ENCODE data around the gene EFNA4. TPM values are rescaled to one million over a fixed set of nuclear protein-coding genes. Genes with fewer than 3 reads are reported as not detected.

Gene EFNA4
- total RNA-seq, 3 donors from 2014 or later (not counting 1 experiment from before 2014, with no cell fraction given): 4.6 to 6.8 (median 5.5) TPM

- peak; percentile 15 to 51 (median 24) for ATAC-seq
- Mint-ChIP-seq H3K27ac (peak overlapping the region; percentile 46 to 87), H3K9me3 (no peaks in the 10 kb centered on the region), H3K4me1 (peaks cover 28 to 44% of the 10 kb centered on the region in 2 donors), H3K36me3 (no peaks in the 10 kb centered on the region), H3K4me3 (peak overlapping the region; percentile 79), H3K27me3 (ENCODE audit: low read depth in 2 of 2) (peaks cover 14 to 22% of the 10 kb centered on the region in 2 donors)
- Histone ChIP-seq H3K4me3 (ENCODE audit: low read length) (peak overlapping the region; percentile 61), H3K27me3 (ENCODE audit: control insufficient read depth, insufficient read depth, low read length) (peaks cover 31% of the 10 kb centered on the region), H3K36me3 (ENCODE audit: control insufficient read depth, insufficient read depth, low read length) (no peaks in the 10 kb centered on the region), H3K4me1 (ENCODE audit: control insufficient read depth, insufficient read depth, low read length) (peaks cover 42% of the 10 kb centered on the region), H3K9me3 (ENCODE audit: control insufficient read depth, insufficient read depth, low read length) (no peaks in the 10 kb centered on the region), H3K27ac (ENCODE audit: low read length) (no peak overlapping the region)
- WGBS (ENCODE audit: insufficient coverage): 12% methylated on average over 23 of the region's 24 CpGs
- DNase-seq: peak; percentile 82 to 89
- TF ChIP-seq CTCF (IDR thresholded peaks at IDR 0.05): peak; percentile 99
- intact Hi-C loops (cut with micrococcal nuclease): no loop called here
These were observed 22.7 kb downstream of the EFNA4 start for GRCh38 chr1:155086128-155086741.

DNA sequence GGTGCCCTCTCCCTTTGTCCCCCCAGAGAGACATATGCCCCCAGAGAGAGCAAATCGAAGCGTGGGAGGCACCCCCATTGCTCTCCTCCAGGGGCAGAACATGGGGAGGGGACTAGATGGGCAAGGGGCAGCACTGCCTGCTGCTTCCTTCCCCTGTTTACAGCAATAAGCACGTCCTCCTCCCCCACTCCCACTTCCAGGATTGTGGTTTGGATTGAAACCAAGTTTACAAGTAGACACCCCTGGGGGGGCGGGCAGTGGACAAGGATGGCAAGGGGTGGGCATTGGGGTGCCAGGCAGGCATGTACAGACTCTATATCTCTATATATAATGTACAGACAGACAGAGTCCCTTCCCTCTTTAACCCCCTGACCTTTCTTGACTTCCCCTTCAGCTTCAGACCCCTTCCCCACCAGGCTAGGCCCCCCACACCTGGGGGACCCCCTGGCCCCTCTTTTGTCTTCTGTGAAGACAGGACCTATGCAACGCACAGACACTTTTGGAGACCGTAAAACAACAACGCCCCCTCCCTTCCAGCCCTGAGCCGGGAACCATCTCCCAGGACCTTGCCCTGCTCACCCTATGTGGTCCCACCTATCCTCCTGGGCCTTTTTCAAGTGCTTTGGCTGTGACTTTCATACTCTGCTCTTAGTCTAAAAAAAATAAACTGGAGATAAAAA is 23.5 kb downstream of the EFNA4 start:
- Histone ChIP-seq H3K4me3 (ENCODE audit: low read length) (no peak overlapping the region), H3K27ac (ENCODE audit: low read length) (no peak overlapping the region), H3K27me3 (ENCODE audit: control insufficient read depth, insufficient read depth, low read length) (peaks cover 25% of the 10 kb centered on the region), H3K36me3 (ENCODE audit: control insufficient read depth, insufficient read depth, low read length) (no peaks in the 10 kb centered on the region), H3K9me3 (ENCODE audit: control insufficient read depth, insufficient read depth, low read length) (no peaks in the 10 kb centered on the region), H3K4me1 (ENCODE audit: control insufficient read depth, insufficient read depth, low read length) (peaks cover 41% of the 10 kb centered on the region)
- Mint-ChIP-seq H3K27me3 (ENCODE audit: low read depth in 2 of 2) (peaks cover 6 to 16% of the 10 kb centered on the region in 2 donors), H3K36me3 (no peaks in the 10 kb centered on the region), H3K4me3 (no peak overlapping the region), H3K4me1 (peaks cover 21 to 37% of the 10 kb centered on the region in 2 donors), H3K27ac (no peak overlapping the region), H3K9me3 (no peaks in the 10 kb centered on the region)
- TF ChIP-seq CTCF (IDR thresholded peaks at IDR 0.05): no peak
- ATAC-seq: no peak
- intact Hi-C loops (cut with micrococcal nuclease): no loop called here
- DNase-seq: peak in 1 of 2 donors; percentile 4
- WGBS (ENCODE audit: insufficient coverage): 83% methylated on average over 5 of the region's 8 CpGs

GRCh38 chr1:155091071-155092051 is 27.8 kb downstream of the EFNA4 start:
- no peak overlapping the region for H3K4me3 Mint-ChIP-seq
- TF ChIP-seq CTCF (IDR thresholded peaks at IDR 0.05): peak; percentile 97
- peaks cover 5 to 19% of the 10 kb centered on the region in 2 donors for H3K27me3 Mint-ChIP-seq (ENCODE audit: low read depth in 2 of 2)
- Histone ChIP-seq H3K36me3 (ENCODE audit: control insufficient read depth, insufficient read depth, low read length) (no peaks in the 10 kb centered on the region), H3K4me1 (ENCODE audit: control insufficient read depth, insufficient read depth, low read length) (peaks cover 10% of the 10 kb centered on the region), H3K9me3 (ENCODE audit: control insufficient read depth, insufficient read depth, low read length) (no peaks in the 10 kb centered on the region), H3K27me3 (ENCODE audit: control insufficient read depth, insufficient read depth, low read length) (no peaks in the 10 kb centered on the region), H3K4me3 (ENCODE audit: low read length) (no peak overlapping the region), H3K27ac (ENCODE audit: low read length) (no peak overlapping the region)
- 26% methylated on average over 29 of the region's 29 CpGs for WGBS (ENCODE audit: insufficient coverage)
- no peaks in the 10 kb centered on the region for H3K36me3 Mint-ChIP-seq
- ATAC-seq (peak; percentile 75 to 97 (median 90)), DNase-seq (peak; percentile 76 to 89)
- H3K4me1 Mint-ChIP-seq: peaks cover 0 to 2% of the 10 kb centered on the region in 2 donors
- H3K9me3 Mint-ChIP-seq: no peaks in the 10 kb centered on the region
- H3K27ac Mint-ChIP-seq: no peak overlapping the region
- intact Hi-C loops (cut with micrococcal nuclease): loop anchor here (1.0 to 5.0 kb wide), 2 partner anchors 36 to 77 kb away; partner anchors contain the start of gene EFNA1

Data from natural killer cell (primary cell).